Epithelial cell of esophagus (primary cell): ENCODE results near the gene KRCC1.

Experiments used
- DNase-seq: peaks from one replicate; pipeline ENCODE4 v3.0.0; 2010; ENCODE audit warnings: low read depth
- H3K4me3 ChIP-seq: 2 replicates; pipeline ENCODE4 v1.5.1; 2011; ENCODE audit warnings: mild to moderate bottlenecking, low read length, control low read depth
- CTCF ChIP-seq: IDR thresholded peaks from 2 replicates; pipeline ENCODE4 v1.5.1; 2011; ENCODE audit warnings: low read depth, mild to moderate bottlenecking, low read length, control low read depth, inconsistent platforms; ENCODE audit not compliant: insufficient read depth; ENCODE audit errors: missing control alignments

The KRCC1 gene

DNA sequence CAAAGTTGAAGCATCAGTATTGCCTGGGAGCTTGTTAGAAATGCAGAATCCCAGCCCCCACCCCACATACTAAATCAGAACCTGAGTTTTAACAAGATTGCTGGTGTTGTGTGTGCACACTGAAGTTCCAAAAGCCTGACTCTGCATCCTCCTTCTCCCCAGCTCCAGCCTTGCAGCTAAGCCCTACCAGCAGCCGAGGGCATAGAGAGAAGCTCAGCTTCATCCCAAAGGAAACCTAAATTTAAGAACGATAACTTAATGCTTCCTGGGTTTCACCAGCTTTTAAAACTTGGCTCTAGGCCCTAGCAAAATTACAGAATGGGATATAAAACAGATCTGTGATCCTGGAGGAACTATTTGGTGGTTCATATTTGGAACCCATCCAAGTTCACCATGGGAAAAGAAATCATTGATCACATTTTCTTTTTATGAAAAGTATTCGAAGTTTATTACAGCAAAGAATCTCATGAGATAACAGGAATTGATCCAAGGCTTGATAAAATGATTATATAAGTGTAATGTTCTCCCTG is 23.1 kb upstream of the KRCC1 start:
- no peak for TF ChIP-seq CTCF
- no peak overlapping the region for H3K4me3 ChIP-seq
- DNase-seq: no peak

- no peak for DNase-seq
- no peak for TF ChIP-seq CTCF
- no peak overlapping the region for H3K4me3 ChIP-seq
Observed at GRCh38 chr2:88077080-88077479, 21.5 kb upstream of the KRCC1 start.

- TF ChIP-seq CTCF: no peak
- no peak overlapping the region for H3K4me3 ChIP-seq
- peak; percentile 85 for DNase-seq
Observed at GRCh38 chr2:88074854-88075292, 19.3 kb upstream of the KRCC1 start.

GRCh38 chr2:88074150-88074549 is 18.6 kb upstream of the KRCC1 start:
- H3K4me3 ChIP-seq: no peak overlapping the region
- no peak for DNase-seq
- no peak for TF ChIP-seq CTCF

DNA sequence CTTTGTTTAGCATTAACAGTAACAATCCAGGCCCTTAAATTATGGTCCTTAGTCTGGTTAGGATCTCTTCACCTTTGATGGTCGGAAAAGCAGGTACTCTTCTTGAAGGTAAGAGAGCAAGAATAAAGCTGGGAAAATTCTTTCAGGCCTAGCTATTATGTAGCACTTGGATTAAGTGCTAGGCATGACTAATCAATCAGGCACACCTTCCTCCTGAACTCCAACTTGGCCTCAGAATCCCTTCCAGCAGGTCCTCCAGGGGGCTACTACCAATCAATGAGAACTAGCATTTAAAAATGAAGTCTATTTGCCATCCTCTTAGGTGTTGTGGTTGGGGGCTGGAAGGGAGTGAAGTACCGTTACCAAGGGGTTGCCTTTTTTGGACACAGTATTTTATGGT is 15.8 kb upstream of the KRCC1 start:
- peak; percentile 20 for DNase-seq
- TF ChIP-seq CTCF: no peak
- H3K4me3 ChIP-seq: no peak overlapping the region

DNA sequence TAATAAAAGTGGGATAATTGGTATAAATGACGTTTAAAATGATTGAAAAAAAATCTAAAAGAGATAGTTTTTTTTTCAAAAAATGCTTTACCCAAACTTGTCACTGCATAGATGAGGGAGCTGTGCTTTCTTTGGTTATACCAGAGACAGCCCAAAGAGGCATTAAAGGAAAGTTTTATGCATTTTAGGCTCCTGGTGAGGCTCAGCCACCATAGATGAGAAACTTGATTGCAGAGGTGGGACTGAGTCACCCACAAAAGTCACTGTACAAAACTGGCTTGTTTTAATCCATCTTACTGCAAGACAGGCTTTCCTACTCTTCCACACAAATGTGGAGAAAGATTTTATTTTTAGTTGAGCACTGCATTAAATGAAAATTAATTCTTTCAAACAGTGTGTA is 14.5 kb upstream of the KRCC1 start:
- TF ChIP-seq CTCF: no peak
- peak; percentile 7 for DNase-seq
- H3K4me3 ChIP-seq: no peak overlapping the region

GRCh38 chr2:88069117-88069516 is 13.5 kb upstream of the KRCC1 start:
- DNase-seq: no peak
- TF ChIP-seq CTCF: no peak
- no peak overlapping the region for H3K4me3 ChIP-seq
